Lower leg skin (tissue), 4 donors: ENCODE data around the gene FFAR2. TPM values are rescaled to one million over a fixed set of nuclear protein-coding genes. Genes with fewer than 3 reads are reported as not detected.

Experiments
- DNase-seq, 2 donors: peaks; one replicate each; pipeline ENCODE4 v3.0.0-alpha.2; 2019; ENCODE audit warnings: low spot score in 2 of 2
- H3K4me3 ChIP-seq: fragments of 200-600 bp; sonication (generic); 2 replicates; pipeline ENCODE4 v1.5.1; 2017; ENCODE audit warnings: mild to moderate bottlenecking, low read depth; ENCODE audit not compliant: poor library complexity, severe bottlenecking
- POLR2A ChIP-seq, 2 donors: fragments of 450-650 bp; IDR thresholded peaks; one replicate each; pipeline ENCODE4 v1.6.1; 2016 to 2017; ENCODE audit warnings: antibody characterized with exemption in 2 of 2, mild to moderate bottlenecking in 1 of 2, moderate library complexity in 1 of 2
- WGBS, 2 donors: methylation state at CpG; one replicate each; pipeline ENCODE4 v1.1.5; 2018; 5-methylcytosine and 5-hydroxymethylcytosine counted together
- intact Hi-C: fragments of 100-400 bp; cut with DNase I; formaldehyde crosslinking; loops from one replicate; pipeline ENCODE4 v1.15.0; 2023; ENCODE audit warnings: low total_unique reads
- total RNA-seq, 4 donors: library from RNA; depleted of rRNA; stranded (reverse); fragments of >200 nt; gene quantifications; one replicate each; pipeline ENCODE4 v1.1.0, GENCODE V29; 2016
- TF ChIP-seq, protein P1 (sequence below), 3 donors: fragments of 450-650 bp; IDR thresholded peaks; one replicate each; pipeline ENCODE4 v1.5.1; 2016; ENCODE audit warnings: antibody characterized with exemption in 3 of 3, mild to moderate bottlenecking in 3 of 3, moderate library complexity in 2 of 3

The FFAR2 gene
- total RNA-seq, 4 donors from 2014 or later: 0.49 to 1.1 (median 0.55) TPM; not detected in 1

DNA sequence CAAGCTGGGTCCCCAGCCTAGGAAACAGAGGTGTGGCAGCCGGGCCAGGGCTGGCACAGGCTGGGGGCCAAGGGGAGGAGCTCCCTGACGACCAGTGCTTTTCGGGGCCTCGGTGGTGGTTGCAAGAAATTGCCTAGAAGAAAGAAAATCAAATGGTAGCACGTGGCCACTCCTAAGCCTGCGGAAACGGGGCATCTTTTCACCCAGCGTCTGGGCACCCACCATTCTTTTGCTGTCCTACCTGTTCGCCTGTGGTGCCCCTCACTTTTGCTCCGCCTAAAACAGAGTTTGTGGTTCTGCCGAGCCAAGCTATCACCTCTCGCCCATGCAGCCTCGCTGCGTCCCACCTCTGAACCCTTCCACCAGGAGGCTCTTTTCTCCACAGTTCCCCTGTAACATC lies 49.3 kb downstream of the FFAR2 start:
- no peak overlapping the region for H3K4me3 ChIP-seq
- no peak for DNase-seq
- WGBS, 2 donors: 65 to 68% methylated on average over 14 of the region's 14 CpGs
- intact Hi-C loops: loop anchor here (10.0 kb wide), 1 partner anchor 143 kb away; the partner anchor contains the start of gene FFAR3
- TF ChIP-seq, protein P1, sequence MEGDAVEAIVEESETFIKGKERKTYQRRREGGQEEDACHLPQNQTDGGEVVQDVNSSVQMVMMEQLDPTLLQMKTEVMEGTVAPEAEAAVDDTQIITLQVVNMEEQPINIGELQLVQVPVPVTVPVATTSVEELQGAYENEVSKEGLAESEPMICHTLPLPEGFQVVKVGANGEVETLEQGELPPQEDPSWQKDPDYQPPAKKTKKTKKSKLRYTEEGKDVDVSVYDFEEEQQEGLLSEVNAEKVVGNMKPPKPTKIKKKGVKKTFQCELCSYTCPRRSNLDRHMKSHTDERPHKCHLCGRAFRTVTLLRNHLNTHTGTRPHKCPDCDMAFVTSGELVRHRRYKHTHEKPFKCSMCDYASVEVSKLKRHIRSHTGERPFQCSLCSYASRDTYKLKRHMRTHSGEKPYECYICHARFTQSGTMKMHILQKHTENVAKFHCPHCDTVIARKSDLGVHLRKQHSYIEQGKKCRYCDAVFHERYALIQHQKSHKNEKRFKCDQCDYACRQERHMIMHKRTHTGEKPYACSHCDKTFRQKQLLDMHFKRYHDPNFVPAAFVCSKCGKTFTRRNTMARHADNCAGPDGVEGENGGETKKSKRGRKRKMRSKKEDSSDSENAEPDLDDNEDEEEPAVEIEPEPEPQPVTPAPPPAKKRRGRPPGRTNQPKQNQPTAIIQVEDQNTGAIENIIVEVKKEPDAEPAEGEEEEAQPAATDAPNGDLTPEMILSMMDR (IDR thresholded peaks at IDR 0.05): no peak
- no peak for TF ChIP-seq POLR2A (IDR thresholded peaks at IDR 0.05)

- DNase-seq: no peak
- H3K4me3 ChIP-seq: no peak overlapping the region
- WGBS, 2 donors: 86% methylated on average over 3 of the region's 3 CpGs
- TF ChIP-seq, protein P1 (IDR thresholded peaks at IDR 0.05): no peak
- TF ChIP-seq POLR2A (IDR thresholded peaks at IDR 0.05): no peak
- intact Hi-C loops: loop anchor here (10.0 kb wide), 1 partner anchor 143 kb away; the partner anchor contains the start of gene FFAR3
These were observed 50.2 kb downstream of the FFAR2 start for GRCh38 chr19:35498220-35498619.

DNA sequence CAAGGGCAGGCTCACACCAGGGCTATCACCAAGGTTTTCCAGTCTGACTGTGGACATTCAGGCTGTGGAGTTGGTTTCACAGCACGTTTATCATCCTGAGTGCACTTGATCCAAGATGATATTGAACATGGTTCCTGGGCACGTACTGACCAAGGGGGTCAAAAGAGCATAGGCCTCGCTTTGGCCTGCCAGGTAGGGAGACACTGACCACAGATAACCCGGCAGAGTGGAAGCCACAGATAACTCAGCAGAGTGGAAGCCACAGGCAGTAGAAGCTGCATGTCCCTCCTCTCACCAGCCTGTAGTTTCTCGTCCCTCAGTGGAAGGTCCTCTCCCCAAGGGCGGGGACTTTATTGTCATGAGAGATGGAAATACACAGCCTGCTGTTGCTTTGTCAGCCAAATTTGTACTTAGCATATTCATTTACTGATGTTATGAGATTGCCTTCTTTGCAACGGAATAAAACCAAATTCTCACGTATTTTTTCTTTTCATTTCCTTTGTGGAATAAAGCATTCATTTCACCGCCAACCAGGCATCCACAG lies 51.0 kb downstream of the FFAR2 start:
- TF ChIP-seq, protein P1 (IDR thresholded peaks at IDR 0.05): no peak
- TF ChIP-seq POLR2A (IDR thresholded peaks at IDR 0.05): no peak
- no peak for DNase-seq
- 50 to 63% methylated on average over 9 of the region's 9 CpGs for WGBS, 2 donors
- H3K4me3 ChIP-seq: no peak overlapping the region
- intact Hi-C loops: loop anchor here (10.0 kb wide), 1 partner anchor 144 kb away; the partner anchor contains the start of gene FFAR3

DNA sequence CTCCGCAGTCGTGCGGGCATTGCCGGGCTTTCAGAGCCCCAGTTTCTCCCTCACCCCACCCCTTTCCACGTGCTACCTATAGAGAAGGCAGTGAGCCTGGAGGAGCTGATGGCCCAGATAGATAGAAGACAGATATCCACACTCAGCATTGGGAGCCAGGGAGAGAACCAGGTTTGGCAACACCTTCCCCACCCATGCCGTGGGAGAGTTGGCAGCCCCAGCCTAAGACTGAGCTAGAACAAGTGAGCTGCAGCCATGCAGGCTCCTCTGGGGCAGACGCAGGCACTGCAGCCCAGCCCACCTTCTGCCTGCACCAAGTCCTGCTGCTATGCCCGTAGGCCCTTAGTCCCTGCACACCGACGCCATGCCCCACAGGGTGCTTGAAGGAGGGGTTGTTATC lies 52.6 kb downstream of the FFAR2 start:
- peak overlapping the region; percentile 1 for H3K4me3 ChIP-seq
- intact Hi-C loops: no loop called here
- 57 to 58% methylated on average over 9 to 10 of the region's 10 CpGs for WGBS, 2 donors

More for the DNA sequence above, 52.6 kb downstream of the FFAR2 start:
- no peak for DNase-seq
- TF ChIP-seq, protein P1 (IDR thresholded peaks at IDR 0.05): no peak
- TF ChIP-seq POLR2A (IDR thresholded peaks at IDR 0.05): no peak

Other genes starting within 250 kb of the FFAR2 start
- gene FAM187B, start 219.5 kb upstream of the FFAR2 start, total RNA-seq: not detected
- gene LSR, start 199.3 kb upstream of the FFAR2 start, total RNA-seq: 100 to 1,000 TPM in 1 of 4 donors, 10 to 100 TPM in 3; 79.0 to 115 (median 84.5) TPM
- 100 to 1,000 TPM in 3 of 4 donors, 10 to 100 TPM in 1; 95.9 to 126 (median 120) TPM for gene USF2, start 179.3 kb upstream of the FFAR2 start, total RNA-seq
- not detected for gene HAMP, start 165.7 kb upstream of the FFAR2 start, total RNA-seq
- under 1 TPM in 1 of 4 donors, not detected in 3; 0.10 TPM for gene MAG, start 156.1 kb upstream of the FFAR2 start, total RNA-seq
- gene CD22, start 119.1 kb upstream of the FFAR2 start, total RNA-seq: 1 to 10 TPM in 1 of 4 donors, under 1 TPM in 1, not detected in 2; 0.91 to 4.2 TPM
- not detected for gene FFAR1, start 100.4 kb upstream of the FFAR2 start, total RNA-seq
- gene FFAR3, start 89.8 kb upstream of the FFAR2 start, total RNA-seq: not detected
- not detected for gene GPR42, start 77.2 kb upstream of the FFAR2 start, total RNA-seq
- over 10,000 TPM; 10,097 to 21,423 (median 15,501) TPM for gene KRTDAP, start 42.2 kb downstream of the FFAR2 start, total RNA-seq
- gene DMKN, start 65.4 kb downstream of the FFAR2 start, total RNA-seq: 1,000 to 10,000 TPM; 5,221 to 8,616 (median 5,967) TPM
- gene SBSN, start 80.1 kb downstream of the FFAR2 start, total RNA-seq: 1,000 to 10,000 TPM; 1,839 to 3,070 (median 2,379) TPM
- gene GAPDHS, start 85.2 kb downstream of the FFAR2 start, total RNA-seq: 1 to 10 TPM; 6.0 to 7.3 (median 6.2) TPM
- gene TMEM147, start 97.4 kb downstream of the FFAR2 start, total RNA-seq: 100 to 1,000 TPM; 102 to 158 (median 130) TPM
- gene ATP4A, start 115.4 kb downstream of the FFAR2 start, total RNA-seq: not detected
- not detected for gene PMIS2, start 137.9 kb downstream of the FFAR2 start, total RNA-seq
- 10 to 100 TPM in 3 of 4 donors, 1 to 10 TPM in 1; 8.9 to 15.7 (median 12.2) TPM for gene HAUS5, start 164.5 kb downstream of the FFAR2 start, total RNA-seq
- gene RBM42, start 180.8 kb downstream of the FFAR2 start, total RNA-seq: 10 to 100 TPM; 64.1 to 82.4 (median 75.5) TPM
- 1 to 10 TPM in 3 of 4 donors, not detected in 1; 1.2 to 1.8 (median 1.6) TPM for gene ETV2, start 193.5 kb downstream of the FFAR2 start, total RNA-seq
- gene COX6B1, start 200.1 kb downstream of the FFAR2 start, total RNA-seq: 100 to 1,000 TPM; 266 to 629 (median 309) TPM
- gene UPK1A, start 218.3 kb downstream of the FFAR2 start, total RNA-seq: 10 to 100 TPM in 2 of 4 donors, 1 to 10 TPM in 2; 5.1 to 45.2 (median 16.5) TPM